ENCODE data around the gene PPP2R5C. TPM values are rescaled to one million over a fixed set of nuclear protein-coding genes. Genes with fewer than 3 reads are reported as not detected.

The PPP2R5C gene
- total and polyA plus RNA-seq, 7 donors = 18.2 to 76.6 (median 57.1) TPM

- 54 to 58% (median 55%) methylated on average over 7 of the region's 7 CpGs for WGBS, 3 donors
- H3K4me3 ChIP-seq = no peak overlapping the region
- H3K36me3 ChIP-seq (ENCODE audit: insufficient read depth in 1 of 2, low read depth in 1 of 2) = no peaks in the 10 kb centered on the region
- no peaks in the 10 kb centered on the region for H3K9me3 ChIP-seq
- H3K4me1 ChIP-seq = peaks cover 12% of the 10 kb centered on the region
- DNase-seq (peak in 1 of 2 donors; percentile 4), ATAC-seq (no peak)
- intact Hi-C loops (cut with DNase I) = no loop called here
- no peaks in the 10 kb centered on the region for H3K27me3 ChIP-seq (ENCODE audit: insufficient read depth in 3 of 3, low read length in 2 of 3)
- TF ChIP-seq CTCF (IDR thresholded peaks at IDR 0.05) = no peak
- H3K27ac ChIP-seq = no peak overlapping the region
Measured at GRCh38 chr14:101932673-101933072, 171.2 kb downstream of the PPP2R5C start.

DNA sequence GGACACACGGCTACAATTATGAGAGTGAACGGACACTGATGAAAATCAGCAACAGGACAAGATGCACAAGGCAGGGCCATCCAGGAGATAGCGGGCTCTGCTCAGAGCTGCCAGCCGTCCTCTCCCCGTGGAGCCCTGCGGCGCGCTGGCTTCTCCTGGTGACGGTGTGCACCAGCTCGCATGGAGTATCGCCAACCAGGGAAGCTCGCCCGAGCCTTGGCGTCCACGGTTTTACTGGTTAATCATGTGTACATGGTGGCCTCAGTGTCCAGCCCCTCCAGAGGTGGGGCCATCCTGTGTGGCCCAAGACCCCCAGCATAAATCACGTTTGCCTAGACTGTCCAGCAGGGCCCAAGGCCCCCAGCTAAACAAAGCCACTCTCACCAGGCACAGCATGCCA lies 171.7 kb downstream of the PPP2R5C start:
- H3K27me3 ChIP-seq (ENCODE audit: insufficient read depth in 3 of 3, low read length in 2 of 3) = no peaks in the 10 kb centered on the region
- H3K9me3 ChIP-seq = no peaks in the 10 kb centered on the region
- H3K4me3 ChIP-seq = no peak overlapping the region
- intact Hi-C loops (cut with DNase I) = no loop called here
- 78 to 85% (median 79%) methylated on average over 16 of the region's 16 CpGs for WGBS, 3 donors
- H3K4me1 ChIP-seq = peaks cover 7% of the 10 kb centered on the region
- no peak for TF ChIP-seq CTCF (IDR thresholded peaks at IDR 0.05)
- H3K36me3 ChIP-seq (ENCODE audit: insufficient read depth in 1 of 2, low read depth in 1 of 2) = no peaks in the 10 kb centered on the region
- no peak overlapping the region for H3K27ac ChIP-seq
- ATAC-seq (peak in 1 of 4 donors; percentile 14), DNase-seq (peak in 1 of 2 donors; percentile 23)

DNA sequence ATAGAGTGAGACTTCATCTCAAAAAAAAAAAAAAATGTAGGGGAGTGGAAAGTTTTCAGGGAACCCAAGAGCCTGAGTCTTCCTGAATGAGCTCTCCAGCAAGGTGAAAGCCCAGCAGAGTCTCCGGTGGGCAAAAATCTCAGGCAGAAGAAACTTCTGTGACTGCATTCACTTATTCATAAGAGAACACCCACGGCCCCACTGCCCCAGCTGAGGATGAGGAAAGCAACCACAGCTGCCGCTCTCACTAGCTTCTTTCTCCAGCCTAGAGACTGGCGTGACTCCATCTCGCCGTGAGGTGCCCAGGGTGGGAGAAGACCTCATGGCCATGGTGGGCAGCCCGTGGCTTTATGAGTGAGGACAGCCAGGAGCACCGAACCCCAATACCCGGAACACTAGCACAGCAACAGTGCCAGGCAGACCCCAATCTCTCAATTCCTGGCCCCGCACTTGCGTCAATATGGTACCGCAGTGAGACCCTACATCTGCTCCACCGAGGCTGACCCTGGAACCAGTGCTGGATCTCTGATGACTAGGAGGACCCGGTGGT lies 173.2 kb downstream of the PPP2R5C start:
- intact Hi-C loops (cut with DNase I) = no loop called here
- TF ChIP-seq CTCF (IDR thresholded peaks at IDR 0.05) = no peak
- 86 to 92% (median 89%) methylated on average over 14 of the region's 14 CpGs for WGBS, 3 donors
- Histone ChIP-seq H3K27me3 (ENCODE audit: insufficient read depth in 3 of 3, low read length in 2 of 3) (no peaks in the 10 kb centered on the region), H3K36me3 (ENCODE audit: insufficient read depth in 1 of 2, low read depth in 1 of 2) (no peaks in the 10 kb centered on the region), H3K4me3 (no peak overlapping the region), H3K9me3 (no peaks in the 10 kb centered on the region), H3K4me1 (no peaks in the 10 kb centered on the region), H3K27ac (no peak overlapping the region)
- DNase-seq (peak in 1 of 2 donors; percentile 30), ATAC-seq (no peak)

GRCh38 chr14:101937926-101938767 lies 176.6 kb downstream of the PPP2R5C start:
- Histone ChIP-seq H3K9me3 (no peaks in the 10 kb centered on the region), H3K4me3 (no peak overlapping the region), H3K4me1 (no peaks in the 10 kb centered on the region), H3K27me3 (ENCODE audit: insufficient read depth in 3 of 3, low read length in 2 of 3) (no peaks in the 10 kb centered on the region), H3K27ac (no peak overlapping the region), H3K36me3 (ENCODE audit: insufficient read depth in 1 of 2, low read depth in 1 of 2) (no peaks in the 10 kb centered on the region)
- TF ChIP-seq CTCF (IDR thresholded peaks at IDR 0.05) = no peak
- WGBS, 3 donors = 54 to 59% (median 57%) methylated on average over 12 to 13 of the region's 13 CpGs
- ATAC-seq (no peak), DNase-seq (peak in 1 of 2 donors; percentile 26)
- intact Hi-C loops (cut with DNase I) = no loop called here

Data from psoas muscle (tissue), 8 donors.